Activated CD8-positive, alpha-beta memory T cell treated with anti-CD3 and anti-CD28 coated beads, Interleukin-2, amount 50 U/mL, for 1 hour (primary cell): ENCODE data around the gene PIK3R1.

Experiments
- DNase-seq: peaks from one replicate; pipeline ENCODE4 v3.0.0-alpha.2; 2020; ENCODE audit errors: extremely low read depth

PIK3R1 gene

GRCh38 chr5:68329554-68330255 lies 114.1 kb downstream of the PIK3R1 start:
- DNase-seq = no peak

GRCh38 chr5:68330574-68330973 lies 115.0 kb downstream of the PIK3R1 start:
- DNase-seq = no peak

GRCh38 chr5:68331192-68332079 lies 115.9 kb downstream of the PIK3R1 start:
- no peak for DNase-seq

GRCh38 chr5:68332080-68332451 lies 116.5 kb downstream of the PIK3R1 start:
- DNase-seq = no peak

DNA sequence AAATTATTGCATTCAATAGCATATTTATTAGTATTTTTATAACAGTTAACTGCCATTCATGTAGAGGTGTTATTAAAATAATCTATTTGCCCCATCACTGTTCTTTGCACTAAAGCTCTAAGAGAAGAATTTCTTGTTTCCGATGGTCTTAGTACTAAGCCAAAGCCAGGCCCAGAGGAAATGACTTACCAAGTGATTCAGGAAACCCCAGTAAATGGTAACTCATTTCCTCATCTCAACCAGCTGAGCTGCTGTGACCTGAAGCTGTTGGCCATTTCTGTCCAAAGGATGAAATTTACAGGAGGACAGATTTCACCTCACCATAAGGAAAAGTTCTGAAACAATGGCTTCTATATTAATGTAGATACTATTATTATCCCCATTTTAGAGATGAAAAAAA lies 117.0 kb downstream of the PIK3R1 start:
- no peak for DNase-seq

DNA sequence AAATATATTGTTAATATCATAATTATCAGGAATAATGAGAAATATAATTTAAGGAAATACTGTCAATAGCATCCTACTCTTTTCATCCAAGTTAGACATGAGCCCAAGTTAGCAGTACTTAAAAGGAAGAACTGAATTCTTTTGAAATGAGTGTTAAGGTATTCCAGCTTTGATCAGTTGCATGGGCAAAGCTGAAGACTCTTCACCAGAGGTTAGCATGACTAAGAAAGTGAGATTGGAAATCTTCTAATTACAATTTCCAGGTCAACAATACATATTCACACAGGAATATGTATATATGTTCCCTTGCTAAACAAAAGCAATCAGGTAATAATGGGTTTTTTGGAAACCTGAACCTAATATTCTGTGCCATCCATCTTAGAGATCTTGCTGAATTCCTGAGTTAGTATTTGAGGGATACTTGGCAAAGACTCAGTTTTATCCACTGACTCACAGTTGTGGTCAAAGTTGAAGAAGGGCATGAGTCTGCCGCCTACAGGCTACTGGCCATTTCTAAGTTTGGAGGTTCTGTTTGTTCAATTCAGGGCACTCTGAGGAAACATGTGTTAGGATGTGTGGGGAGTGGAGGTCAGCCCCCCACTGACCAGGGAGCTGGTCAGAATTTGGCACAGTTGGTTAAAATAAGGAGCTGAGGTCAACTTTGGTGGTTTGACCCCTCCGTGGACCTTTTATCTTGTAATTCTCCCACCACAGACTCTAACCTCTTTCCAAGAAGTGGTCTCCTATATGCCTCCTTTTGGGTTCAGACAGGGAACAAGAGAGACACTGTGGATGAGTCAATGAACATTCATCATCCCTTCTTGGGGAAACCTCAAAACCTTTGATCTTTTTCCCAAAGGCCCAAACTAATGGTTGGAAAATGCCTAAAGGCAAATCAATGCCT lies 118.3 kb downstream of the PIK3R1 start:
- no peak for DNase-seq

GRCh38 chr5:68334553-68334886 lies 119.0 kb downstream of the PIK3R1 start:
- no peak for DNase-seq

GRCh38 chr5:68335075-68335474 lies 119.5 kb downstream of the PIK3R1 start:
- no peak for DNase-seq

GRCh38 chr5:68336200-68336599 lies 120.6 kb downstream of the PIK3R1 start:
- DNase-seq = no peak

- DNase-seq = no peak
Observed at GRCh38 chr5:68337235-68337634, 121.7 kb downstream of the PIK3R1 start.

GRCh38 chr5:68339921-68340321 lies 124.4 kb downstream of the PIK3R1 start:
- DNase-seq = no peak

- no peak for DNase-seq
Observed at GRCh38 chr5:68341006-68341405, 125.5 kb downstream of the PIK3R1 start.

DNA sequence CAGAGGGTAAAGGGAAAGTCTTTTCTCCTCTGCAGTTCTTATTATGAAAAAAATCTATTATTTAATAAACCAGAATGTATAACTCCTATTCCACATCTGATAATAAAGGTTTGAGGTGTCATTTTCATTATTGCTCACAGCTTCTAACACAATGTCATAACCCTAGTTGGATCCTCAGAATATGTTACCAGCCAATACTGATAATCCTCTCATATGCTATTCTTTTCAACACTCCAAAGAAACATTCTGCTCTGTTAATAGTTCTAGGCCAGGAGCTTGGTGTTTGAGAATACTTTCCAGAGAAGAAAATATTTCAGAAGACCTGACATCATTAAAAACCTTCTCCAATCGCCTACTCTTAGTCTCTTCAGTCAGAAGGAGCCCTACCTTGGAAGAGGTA lies 127.1 kb downstream of the PIK3R1 start:
- DNase-seq = no peak

GRCh38 chr5:68343421-68343826 lies 127.9 kb downstream of the PIK3R1 start:
- no peak for DNase-seq

DNA sequence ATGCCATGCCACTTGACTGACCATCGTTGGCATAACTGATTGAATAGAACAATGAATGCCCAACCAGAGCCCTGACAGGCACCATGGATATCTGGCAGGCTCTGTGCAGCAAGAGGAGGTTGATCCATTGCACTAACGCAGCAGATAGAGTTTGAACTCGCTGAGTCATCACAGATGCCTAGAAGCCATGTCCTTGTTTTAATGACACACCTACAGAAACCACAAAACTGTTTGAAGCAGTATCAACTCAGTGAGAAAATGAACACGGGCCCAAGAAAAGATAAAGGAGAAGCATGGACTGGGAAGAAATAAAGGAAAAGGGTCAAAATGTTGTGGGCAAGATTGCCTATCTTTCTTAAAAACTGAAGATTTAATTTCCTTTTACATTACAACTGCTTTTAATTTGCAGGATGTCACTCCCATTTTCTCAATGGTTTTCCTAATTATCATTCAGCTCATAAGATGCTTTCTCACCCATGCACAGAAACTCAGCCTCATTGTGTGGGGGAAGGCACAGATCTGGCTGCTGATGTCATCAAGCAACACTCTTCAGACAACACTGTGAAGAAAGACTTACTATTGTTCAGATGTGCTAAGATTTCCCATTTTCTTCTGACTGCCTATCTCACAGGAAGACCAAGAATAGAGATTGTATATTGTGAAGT lies 129.0 kb downstream of the PIK3R1 start:
- no peak for DNase-seq

GRCh38 chr5:68345171-68345570 lies 129.6 kb downstream of the PIK3R1 start:
- DNase-seq = no peak

DNA sequence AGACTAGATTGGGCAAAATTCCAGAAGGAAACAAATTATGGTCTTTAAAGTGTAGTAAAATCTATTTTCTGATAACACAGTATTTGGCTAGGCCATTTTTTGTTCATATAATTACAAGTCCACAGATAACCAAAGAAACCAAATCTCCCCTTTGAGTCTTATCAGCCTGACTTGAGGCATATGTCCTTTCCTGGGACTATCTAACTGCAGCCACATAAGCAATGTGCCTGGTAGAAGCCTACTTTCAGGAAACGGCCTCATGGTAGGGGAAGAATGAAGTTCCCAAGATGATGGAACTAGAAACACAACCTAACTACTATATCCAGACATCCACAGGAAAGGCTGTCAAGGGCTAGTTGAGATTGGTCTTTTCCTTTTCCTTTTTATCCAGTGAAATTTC lies 130.0 kb downstream of the PIK3R1 start:
- no peak for DNase-seq

DNA sequence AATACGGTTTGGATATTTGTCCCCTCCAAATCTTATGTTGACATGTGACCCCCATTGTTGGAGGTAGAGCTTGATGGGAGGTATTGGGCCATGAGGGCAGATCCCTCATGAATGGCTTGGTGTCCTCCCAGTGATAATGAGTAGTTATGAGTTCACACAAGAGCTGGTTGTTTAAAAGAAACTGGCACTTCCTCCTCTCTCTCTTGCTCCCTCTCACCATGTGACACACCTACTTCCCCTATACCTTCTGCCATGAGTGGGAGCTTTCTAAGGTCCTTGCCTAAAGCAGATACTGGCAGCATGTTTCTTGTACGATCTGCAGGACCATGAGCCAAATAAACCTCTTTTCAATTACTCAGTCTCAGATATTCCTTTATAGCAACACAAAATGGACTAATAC lies 132.0 kb downstream of the PIK3R1 start:
- DNase-seq = no peak

GRCh38 chr5:68348447-68349222 lies 133.1 kb downstream of the PIK3R1 start:
- no peak for DNase-seq

DNA sequence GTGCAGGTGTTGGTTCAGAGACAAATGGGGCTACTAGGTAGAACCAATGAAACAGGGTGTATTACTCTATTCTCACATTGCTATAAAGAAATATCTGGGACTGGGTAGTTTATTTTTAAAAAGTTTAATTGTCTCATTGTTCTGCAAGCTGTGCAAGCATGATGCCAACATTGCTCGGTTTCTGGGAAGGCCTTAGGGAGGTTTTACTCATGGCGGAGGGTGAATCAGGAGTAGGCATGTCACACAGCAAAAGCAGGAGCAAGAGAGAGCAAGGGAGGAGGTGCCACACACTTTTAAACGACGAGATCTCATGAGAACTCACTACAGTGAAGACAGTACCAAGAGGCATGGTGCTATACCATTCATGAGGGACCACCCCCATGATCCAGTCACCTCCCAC lies 134.6 kb downstream of the PIK3R1 start:
- no peak for DNase-seq
